ENCODE measurements around the gene BCAS4. TPM values are rescaled to one million over a fixed set of nuclear protein-coding genes. Genes with fewer than 3 reads are reported as not detected.

The BCAS4 gene
- total and polyA plus RNA-seq, 2 experiments from 2014 or later: 22.2 to 24.8 TPM

DNA sequence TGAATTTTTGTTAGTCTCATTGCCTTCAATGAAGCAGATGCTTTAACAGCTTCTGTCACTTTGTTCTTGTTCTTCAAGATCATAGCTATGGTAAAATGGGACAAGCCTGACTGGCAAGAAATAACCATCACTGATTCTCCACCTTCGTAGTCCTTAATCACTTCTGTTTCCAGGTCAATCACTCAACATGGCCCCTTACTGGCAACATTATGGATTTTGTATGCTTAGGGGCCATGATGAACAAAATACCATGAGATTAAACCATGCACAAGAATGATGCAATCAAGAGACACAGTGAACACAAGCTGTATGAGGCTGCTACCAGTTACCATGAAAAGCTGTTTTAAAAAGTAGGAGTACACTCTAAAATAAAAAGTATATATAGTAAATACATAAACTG is 103.6 kb downstream of the BCAS4 start:
- Histone ChIP-seq H3K4me3 (no peak overlapping the region), H3K4me2 (no peak overlapping the region), H3K4me1 (ENCODE audit: insufficient read depth) (no peaks in the 10 kb centered on the region), H2AFZ (no peak overlapping the region), H4K20me1 (replicated peaks; ENCODE audit: insufficient read depth) (peaks cover 54% of the 10 kb centered on the region), H3K27ac (ENCODE audit: low read depth) (peak overlapping the region; percentile 64), H3K27me3 (ENCODE audit: insufficient read depth) (no peaks in the 10 kb centered on the region), H3K9me2 (ENCODE audit: insufficient read depth) (no peaks in the 10 kb centered on the region), H3K36me3 (ENCODE audit: insufficient read depth) (peaks cover 58% of the 10 kb centered on the region), H3F3A (replicated peaks; ENCODE audit: low read depth) (peaks cover 11% of the 10 kb centered on the region; the same call in 1 of the 2 replicates), H3K79me2 (replicated peaks; ENCODE audit: insufficient read depth) (peaks cover 96% of the 10 kb centered on the region)
- TF ChIP-seq JUNB (IDR thresholded peaks at IDR 0.05; ENCODE audit: unreplicated experiment) (no peak), NANOG (IDR thresholded peaks at IDR 0.05; ENCODE audit: borderline replicate concordance) (no peak), EZH2phosphoT487 (IDR thresholded peaks at IDR 0.05; ENCODE audit: unreplicated experiment) (no peak), CREB1 (CRISPR knock-in tag; IDR thresholded peaks at IDR 0.05; ENCODE audit: low read depth) (no peak), ZNF114 (CRISPR knock-in tag; IDR thresholded peaks at IDR 0.05) (no peak), ETS1 (IDR thresholded peaks at IDR 0.05) (no peak), POLR2AphosphoS5 (IDR thresholded peaks at IDR 0.05; ENCODE audit: low read depth) (no peak), ZNF331 (CRISPR knock-in tag; IDR thresholded peaks at IDR 0.05; ENCODE audit: low read depth) (no peak), REST (IDR thresholded peaks at IDR 0.05; ENCODE audit: unreplicated experiment) (no peak), STAT1 (IDR thresholded peaks at IDR 0.05; ENCODE audit: unreplicated experiment) (no peak), EZH2 (IDR thresholded peaks at IDR 0.05; ENCODE audit: low read depth, unreplicated experiment) (no peak)
- TF ChIP-seq, protein P1, sequence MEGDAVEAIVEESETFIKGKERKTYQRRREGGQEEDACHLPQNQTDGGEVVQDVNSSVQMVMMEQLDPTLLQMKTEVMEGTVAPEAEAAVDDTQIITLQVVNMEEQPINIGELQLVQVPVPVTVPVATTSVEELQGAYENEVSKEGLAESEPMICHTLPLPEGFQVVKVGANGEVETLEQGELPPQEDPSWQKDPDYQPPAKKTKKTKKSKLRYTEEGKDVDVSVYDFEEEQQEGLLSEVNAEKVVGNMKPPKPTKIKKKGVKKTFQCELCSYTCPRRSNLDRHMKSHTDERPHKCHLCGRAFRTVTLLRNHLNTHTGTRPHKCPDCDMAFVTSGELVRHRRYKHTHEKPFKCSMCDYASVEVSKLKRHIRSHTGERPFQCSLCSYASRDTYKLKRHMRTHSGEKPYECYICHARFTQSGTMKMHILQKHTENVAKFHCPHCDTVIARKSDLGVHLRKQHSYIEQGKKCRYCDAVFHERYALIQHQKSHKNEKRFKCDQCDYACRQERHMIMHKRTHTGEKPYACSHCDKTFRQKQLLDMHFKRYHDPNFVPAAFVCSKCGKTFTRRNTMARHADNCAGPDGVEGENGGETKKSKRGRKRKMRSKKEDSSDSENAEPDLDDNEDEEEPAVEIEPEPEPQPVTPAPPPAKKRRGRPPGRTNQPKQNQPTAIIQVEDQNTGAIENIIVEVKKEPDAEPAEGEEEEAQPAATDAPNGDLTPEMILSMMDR (conservative IDR thresholded peaks at IDR 0.05; ENCODE audit: low read depth in 2 of 2): no peak
- TF ChIP-seq, protein P2, sequence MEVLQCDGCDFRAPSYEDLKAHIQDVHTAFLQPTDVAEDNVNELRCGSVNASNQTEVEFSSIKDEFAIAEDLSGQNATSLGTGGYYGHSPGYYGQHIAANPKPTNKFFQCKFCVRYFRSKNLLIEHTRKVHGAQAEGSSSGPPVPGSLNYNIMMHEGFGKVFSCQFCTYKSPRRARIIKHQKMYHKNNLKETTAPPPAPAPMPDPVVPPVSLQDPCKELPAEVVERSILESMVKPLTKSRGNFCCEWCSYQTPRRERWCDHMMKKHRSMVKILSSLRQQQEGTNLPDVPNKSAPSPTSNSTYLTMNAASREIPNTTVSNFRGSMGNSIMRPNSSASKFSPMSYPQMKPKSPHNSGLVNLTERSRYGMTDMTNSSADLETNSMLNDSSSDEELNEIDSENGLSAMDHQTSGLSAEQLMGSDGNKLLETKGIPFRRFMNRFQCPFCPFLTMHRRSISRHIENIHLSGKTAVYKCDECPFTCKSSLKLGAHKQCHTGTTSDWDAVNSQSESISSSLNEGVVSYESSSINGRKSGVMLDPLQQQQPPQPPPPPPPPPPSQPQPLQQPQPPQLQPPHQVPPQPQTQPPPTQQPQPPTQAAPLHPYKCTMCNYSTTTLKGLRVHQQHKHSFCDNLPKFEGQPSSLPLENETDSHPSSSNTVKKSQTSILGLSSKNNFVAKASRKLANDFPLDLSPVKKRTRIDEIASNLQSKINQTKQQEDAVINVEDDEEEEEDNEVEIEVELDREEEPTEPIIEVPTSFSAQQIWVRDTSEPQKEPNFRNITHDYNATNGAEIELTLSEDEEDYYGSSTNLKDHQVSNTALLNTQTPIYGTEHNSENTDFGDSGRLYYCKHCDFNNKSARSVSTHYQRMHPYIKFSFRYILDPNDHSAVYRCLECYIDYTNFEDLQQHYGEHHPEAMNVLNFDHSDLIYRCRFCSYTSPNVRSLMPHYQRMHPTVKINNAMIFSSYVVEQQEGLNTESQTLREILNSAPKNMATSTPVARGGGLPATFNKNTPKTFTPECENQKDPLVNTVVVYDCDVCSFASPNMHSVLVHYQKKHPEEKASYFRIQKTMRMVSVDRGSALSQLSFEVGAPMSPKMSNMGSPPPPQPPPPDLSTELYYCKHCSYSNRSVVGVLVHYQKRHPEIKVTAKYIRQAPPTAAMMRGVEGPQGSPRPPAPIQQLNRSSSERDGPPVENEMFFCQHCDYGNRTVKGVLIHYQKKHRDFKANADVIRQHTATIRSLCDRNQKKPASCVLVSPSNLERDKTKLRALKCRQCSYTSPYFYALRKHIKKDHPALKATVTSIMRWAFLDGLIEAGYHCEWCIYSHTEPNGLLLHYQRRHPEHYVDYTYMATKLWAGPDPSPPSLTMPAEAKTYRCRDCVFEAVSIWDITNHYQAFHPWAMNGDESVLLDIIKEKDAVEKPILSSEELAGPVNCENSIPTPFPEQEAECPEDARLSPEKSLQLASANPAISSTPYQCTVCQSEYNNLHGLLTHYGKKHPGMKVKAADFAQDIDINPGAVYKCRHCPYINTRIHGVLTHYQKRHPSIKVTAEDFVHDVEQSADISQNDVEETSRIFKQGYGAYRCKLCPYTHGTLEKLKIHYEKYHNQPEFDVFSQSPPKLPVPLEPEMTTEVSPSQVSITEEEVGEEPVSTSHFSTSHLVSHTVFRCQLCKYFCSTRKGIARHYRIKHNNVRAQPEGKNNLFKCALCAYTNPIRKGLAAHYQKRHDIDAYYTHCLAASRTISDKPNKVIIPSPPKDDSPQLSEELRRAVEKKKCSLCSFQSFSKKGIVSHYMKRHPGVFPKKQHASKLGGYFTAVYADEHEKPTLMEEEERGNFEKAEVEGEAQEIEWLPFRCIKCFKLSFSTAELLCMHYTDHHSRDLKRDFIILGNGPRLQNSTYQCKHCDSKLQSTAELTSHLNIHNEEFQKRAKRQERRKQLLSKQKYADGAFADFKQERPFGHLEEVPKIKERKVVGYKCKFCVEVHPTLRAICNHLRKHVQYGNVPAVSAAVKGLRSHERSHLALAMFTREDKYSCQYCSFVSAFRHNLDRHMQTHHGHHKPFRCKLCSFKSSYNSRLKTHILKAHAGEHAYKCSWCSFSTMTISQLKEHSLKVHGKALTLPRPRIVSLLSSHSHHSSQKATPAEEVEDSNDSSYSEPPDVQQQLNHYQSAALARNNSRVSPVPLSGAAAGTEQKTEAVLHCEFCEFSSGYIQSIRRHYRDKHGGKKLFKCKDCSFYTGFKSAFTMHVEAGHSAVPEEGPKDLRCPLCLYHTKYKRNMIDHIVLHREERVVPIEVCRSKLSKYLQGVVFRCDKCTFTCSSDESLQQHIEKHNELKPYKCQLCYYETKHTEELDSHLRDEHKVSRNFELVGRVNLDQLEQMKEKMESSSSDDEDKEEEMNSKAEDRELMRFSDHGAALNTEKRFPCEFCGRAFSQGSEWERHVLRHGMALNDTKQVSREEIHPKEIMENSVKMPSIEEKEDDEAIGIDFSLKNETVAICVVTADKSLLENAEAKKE (CRISPR knock-in tag; IDR thresholded peaks at IDR 0.05): no peak
- Mint-ChIP-seq H3K36me3 (ENCODE audit: low read depth) (peaks cover 96% of the 10 kb centered on the region), H3K9me3 (no peaks in the 10 kb centered on the region), H3K27me3 (ENCODE audit: insufficient read depth, low read depth, poor library complexity) (peaks cover 8% of the 10 kb centered on the region), H3K27ac (peak overlapping the region; percentile 14), H3K4me3 (no peak overlapping the region), H3K4me1 (no peaks in the 10 kb centered on the region)
- ATAC-seq (no peak), DNase-seq (ENCODE audit: low spot score) (no peak)

All from GM23338 (cell line).